Measurements from ENCODE around the gene TSKS.

Gene TSKS

DNA sequence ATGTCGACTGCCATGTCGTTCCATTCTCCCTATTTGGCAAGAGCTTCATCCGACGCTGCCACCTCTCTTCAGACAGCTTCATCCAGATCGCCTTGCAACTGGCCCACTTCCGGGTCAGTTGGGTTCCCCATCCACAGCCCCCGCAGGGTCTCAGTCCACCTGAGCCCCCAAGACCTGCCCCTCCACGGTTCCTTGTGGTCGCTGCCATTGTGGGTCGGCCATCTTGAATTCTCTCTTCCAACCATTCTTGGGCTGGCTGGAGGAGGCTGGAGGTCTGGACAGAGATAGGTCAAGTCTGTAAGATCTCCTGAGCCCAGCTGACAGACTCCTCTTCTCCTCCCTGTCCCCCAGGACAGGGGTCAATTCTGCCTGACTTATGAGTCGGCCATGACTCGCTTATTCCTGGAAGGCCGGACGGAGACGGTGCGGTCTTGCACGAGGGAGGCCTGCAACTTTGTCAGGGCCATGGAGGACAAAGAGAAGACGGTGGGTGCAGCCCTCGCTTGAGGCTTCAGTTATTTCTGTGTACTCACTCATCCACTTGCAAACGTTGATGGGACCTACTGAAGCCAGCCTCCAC, 52.6 kb downstream of the TSKS start:
- no peak for DNase-seq

DNA sequence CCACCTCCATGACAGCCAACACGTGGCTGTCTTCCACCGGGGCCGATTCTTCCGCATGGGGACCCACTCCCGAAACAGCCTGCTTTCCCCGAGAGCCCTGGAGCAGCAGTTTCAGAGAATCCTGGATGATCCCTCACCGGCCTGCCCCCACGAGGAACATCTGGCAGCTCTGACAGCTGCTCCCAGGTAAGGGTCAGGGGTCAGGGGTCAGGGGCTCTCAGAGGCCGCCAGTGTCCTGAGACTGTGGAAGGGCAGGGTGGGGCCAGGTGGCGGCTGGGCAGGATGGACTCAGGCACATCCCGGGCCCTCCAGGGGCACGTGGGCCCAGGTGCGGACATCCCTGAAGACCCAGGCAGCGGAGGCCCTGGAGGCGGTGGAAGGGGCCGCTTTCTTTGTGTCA, 57.2 kb downstream of the TSKS start:
- no peak for DNase-seq

DNA sequence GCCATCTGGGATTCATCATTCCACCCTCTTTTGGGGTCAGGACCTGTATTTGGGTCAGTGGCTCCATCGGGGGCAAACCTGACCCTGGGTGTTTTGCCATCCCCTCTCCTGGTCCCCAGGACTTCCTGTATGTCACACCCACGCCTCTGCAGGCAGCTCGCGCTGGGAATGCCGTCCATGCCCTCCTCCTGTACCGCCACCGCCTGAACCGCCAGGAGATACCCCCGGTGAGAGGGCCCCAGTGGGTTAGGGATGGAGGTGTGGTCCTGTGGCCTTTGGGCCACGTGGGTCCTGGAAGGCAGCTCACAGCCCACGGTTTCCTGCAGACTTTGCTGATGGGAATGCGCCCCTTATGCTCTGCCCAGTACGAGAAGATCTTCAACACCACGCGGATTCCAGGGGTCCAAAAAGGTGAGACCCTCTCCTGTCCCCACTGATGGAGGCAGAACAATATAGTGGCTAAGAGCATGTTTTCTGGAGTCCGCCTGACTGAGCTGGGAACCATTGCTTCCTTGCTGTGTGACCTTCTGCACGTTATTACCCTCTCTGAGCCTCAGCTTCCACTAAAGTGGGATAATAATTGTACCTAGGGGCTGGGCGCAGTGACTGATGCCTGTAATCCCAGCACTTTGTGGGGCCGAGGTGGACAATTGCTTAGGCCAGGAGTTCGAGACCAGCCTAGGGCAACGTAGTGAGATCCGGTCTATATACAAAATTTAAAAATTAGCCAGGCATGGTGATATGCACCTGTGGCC, 58.0 kb downstream of the TSKS start:
- no peak for DNase-seq

DNA sequence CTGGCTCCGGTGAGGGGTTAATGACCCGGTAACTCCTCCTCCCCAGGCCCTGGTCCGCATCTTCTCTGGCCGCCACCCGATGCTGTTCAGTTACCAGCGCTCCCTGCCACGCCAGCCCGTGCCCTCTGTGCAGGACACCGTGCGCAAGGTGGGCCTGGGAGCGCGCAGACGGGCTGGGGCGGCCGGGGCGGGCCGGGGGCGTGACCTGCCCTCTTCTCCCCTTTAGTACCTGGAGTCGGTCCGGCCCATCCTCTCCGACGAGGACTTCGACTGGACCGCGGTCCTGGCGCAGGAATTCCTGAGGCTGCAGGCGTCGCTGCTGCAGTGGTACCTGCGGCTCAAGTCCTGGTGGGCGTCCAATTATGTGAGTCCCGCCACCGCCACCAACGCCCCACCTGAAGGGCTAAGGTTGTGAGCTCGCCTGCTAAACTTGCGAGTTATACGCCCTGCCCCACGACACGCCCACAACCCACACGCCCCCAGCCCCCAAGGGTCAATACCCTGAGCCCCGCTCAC, 61.8 kb downstream of the TSKS start:
- DNase-seq = no peak

DNA sequence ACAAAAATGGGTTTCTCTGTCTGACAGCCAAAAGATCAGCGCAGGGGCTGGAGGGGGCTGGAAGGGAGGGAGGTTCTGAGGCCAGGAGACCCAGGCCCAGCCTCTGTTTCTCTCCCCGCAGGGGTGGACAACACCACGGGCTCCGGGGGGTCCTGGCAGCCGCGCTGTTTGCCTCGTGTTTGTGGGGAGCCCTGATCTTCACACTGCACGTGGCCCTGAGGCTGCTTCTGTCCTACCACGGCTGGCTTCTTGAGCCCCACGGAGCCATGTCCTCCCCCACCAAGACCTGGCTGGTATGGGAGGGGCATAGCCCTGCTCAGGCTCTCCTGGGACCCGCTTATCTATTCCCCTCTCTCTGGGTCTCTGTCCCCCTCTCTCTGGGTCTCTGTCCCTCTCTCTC, 62.5 kb downstream of the TSKS start:
- no peak for DNase-seq

DNA sequence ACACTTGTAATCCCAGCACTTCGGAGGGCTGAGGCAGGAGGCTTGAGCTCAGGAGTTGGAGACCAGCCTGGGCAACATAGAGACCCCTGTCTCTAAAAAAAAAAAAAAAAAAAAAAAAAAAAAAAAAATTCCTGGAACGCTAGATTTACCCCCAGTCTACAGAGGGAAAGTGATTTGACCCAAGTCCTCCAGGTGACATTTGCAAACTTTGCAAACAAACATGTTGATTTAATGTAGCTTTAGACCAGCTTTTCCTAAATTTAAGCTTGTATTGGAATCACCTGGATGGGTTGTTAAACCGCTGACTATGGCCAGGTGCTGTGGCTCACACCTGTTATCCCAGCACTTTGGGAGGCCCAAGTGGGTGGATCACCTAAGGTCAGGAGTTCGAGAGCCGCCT, 63.7 kb downstream of the TSKS start:
- no peak for DNase-seq

DNA sequence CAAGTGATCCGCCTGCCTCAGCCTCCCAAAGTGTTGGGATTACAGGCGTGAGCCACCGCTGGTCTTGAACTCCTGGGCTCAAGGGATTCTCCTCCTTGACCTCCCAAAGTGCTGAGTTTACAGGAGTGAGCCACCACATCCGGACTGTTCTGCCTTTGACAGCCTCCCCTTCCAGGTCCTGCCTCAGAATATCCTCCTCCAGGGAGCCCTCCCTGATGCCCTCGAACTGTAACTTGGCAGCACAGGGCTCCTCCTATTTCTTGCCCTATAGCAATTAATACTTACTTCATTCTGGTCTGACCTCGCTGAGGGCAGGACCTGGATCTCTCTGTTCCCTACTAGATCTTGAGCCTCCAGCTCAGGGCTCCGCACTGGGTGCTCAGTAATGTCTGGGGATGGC, 66.2 kb downstream of the TSKS start:
- no peak for DNase-seq

DNA sequence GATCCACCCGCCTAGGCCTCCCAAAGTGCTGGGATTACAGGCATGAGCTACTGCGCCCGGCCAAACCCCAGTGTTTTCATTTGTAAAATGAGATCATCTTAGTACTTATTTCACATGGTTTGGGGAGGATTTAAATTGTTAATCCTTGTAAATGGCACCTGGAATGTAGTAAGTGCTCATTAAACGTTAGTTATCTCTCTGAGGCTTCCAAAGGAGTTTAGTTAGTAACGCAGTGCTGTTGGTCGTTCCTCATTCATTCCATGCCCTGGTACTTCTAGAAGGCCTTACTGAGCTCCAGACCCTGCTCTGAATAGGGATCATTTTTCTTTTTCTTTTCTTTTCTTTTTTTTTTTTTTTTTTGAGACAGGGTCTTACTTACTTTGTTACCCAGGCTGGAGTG, 67.0 kb downstream of the TSKS start:
- no peak for DNase-seq

DNA sequence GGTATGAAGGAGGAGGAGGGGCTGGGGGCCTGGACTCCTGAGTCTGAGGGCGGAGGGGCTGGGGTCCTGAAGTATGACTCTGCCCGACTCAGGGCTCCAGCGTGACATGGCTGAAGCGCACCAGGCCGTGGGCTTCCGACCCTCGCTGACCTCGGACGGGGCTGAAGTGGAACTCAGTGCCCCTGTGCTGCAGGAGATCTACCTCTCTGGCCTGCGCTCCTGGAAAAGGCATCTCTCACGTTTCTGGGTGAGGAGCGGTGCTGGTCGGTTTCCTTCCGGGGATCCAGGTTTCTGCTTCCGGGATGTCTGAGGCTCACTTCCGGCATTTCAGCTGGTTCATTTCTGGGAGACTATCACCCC, 71.0 kb downstream of the TSKS start:
- no peak for DNase-seq

DNA sequence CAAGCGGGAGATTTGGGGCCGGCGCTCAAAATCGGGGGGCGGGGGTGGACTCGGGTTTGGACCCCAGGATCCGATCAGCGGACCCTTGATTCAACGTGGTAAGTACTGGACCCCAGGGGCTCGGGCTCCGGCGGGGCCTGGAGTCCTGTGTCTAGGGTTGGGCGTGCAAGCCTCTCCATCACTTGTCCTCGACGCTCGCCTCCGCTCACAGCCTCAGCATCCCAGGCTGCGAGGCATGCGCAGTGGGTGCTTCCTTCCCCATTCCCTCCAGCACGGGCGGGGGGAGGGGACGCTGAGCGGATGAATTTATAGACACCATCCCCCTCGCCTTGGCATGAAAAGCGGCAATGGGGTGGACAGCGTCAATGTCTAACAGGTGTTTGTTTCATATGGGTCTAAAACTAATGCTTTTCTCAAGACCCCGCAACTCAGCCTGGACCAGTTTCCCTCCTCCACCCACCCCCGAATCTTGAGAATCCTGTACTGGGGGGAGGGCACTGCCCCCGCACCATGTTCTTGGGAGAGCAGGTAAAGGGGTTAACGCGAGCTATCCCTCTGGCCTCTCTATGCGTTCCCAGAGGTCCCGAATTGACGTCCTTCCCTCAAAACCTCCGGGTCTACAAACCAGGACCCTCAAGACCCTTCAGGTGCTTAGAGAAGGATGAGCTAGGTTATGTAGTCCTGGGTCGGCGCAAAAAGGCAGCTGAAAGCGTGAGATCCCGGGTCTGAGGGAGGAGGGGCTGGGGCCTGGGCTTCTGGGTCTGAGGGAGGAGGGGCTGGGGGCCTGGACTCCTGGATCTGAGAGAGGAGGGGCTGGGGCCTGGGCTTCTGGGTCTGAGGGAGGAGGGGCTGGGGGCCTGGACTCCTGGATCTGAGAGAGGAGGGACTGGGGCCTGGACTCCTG, 71.6 kb downstream of the TSKS start:
- peak; percentile 56 for DNase-seq

DNA sequence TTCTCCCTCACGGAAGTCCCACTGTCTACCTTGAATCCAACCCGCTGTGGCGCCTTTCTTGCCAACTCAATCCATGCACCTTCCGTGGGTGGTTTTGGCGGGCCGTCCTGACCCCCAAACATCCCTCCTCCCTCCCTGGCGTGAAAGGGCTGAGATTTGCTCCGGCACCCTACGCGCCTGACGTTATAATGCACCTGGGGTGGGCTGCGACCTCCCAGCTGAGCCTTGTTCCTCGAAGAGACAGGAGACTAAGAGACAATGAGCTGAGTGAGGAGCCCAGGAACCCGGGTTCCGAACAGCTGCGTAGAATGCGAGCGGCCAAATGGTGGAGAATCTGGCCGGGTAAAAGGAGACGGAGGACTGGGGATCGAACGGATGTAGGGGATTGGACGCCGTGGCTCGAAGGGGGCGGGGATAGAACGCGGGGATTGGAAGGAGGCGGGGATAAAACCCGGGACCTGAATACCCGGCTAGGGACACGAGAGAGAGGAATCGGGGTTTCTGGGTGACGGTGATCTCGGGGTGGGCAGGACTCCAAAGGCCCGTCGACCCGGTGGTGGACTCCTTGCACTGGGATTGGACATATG, 72.4 kb downstream of the TSKS start, which contains the start of gene CPT1C:
CPT1C (plus strand) TSS at position 461 of the 587 bp plus-strand sequence. CDS start 1,137 bp downstream, outside the sequence.
- DNase-seq = peak; percentile 87

DNA sequence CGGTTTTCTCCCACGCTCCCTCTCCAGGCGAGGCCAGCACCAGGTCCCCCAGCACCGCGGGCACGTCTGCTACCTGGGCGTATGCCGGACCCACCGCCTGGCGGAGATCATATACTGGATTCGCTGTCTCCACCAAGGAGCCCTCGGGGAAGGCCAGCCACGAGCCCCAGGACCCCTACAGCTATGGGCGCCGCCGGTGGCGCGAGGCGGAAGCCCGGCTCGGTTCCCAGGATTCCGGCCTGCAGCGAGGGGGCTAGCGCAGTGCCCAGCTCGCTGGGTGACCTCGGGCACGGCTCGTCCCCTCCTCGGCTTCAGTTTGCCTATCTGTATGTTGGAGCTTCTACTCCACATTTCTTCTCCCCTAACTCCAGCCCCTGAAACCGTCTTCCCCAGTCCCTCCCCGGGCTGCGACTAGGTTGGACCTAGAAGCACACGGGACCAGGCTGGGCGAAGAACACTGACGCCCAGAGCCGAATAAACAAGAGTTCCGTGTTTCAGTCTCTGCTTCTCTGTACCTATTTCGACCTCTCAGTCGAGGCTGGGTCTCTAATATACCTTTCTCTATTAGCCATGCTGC, 72.9 kb downstream of the TSKS start:
- DNase-seq = no peak

Data from SHP77 treated with DMSO at 0.1 percent for 48 hours (cell line).